Hepatocyte (in vitro differentiated cells): ENCODE data around the gene ECSIT. TPM values are rescaled to one million over a fixed set of nuclear protein-coding genes. Genes with fewer than 3 reads are reported as not detected.
"Not testable (repeated sequence)": the region's sequence is repeated elsewhere in the genome, so short reads cannot be mapped to it uniquely, and the experiment has no call there.

ENCODE experiments used
- DNase-seq: peaks from one replicate; pipeline ENCODE4 v3.0.0-alpha.2; 2016; ENCODE audit warnings: low spot score
- H2AFZ ChIP-seq: fragments of 200-600 bp; sonication (generic); 2 replicates; pipeline ENCODE4 v1.6.0; 2016; ENCODE audit warnings: antibody characterized with exemption, mild to moderate bottlenecking
- H3K27ac ChIP-seq: fragments of 200-600 bp; sonication (generic); 2 replicates; pipeline ENCODE4 v1.5.1; 2016; ENCODE audit warnings: mild to moderate bottlenecking
- H3K27me3 ChIP-seq: fragments of 200-600 bp; sonication (generic); 2 replicates; pipeline ENCODE4 v1.6.1; 2016
- H3K36me3 ChIP-seq: fragments of 200-600 bp; sonication (generic); replicated peaks from 2 replicates; pipeline ENCODE4 v1.5.1; 2016; ENCODE audit warnings: low read depth; ENCODE audit not compliant: insufficient read depth
- H3K4me1 ChIP-seq: fragments of 200-600 bp; sonication (generic); 2 replicates; pipeline ENCODE4 v1.5.1; 2016; ENCODE audit warnings: mild to moderate bottlenecking, moderate library complexity; ENCODE audit not compliant: insufficient read depth
- H3K4me2 ChIP-seq: fragments of 200-600 bp; sonication (generic); 2 replicates; pipeline ENCODE4 v1.6.0; 2016
- H3K4me3 ChIP-seq: fragments of 200-600 bp; sonication (generic); 2 replicates; pipeline ENCODE4 v1.5.1; 2016; ENCODE audit warnings: mild to moderate bottlenecking
- H3K79me2 ChIP-seq: fragments of 200-600 bp; sonication (generic); 2 replicates; pipeline ENCODE4 v1.6.0; 2017; ENCODE audit warnings: mild to moderate bottlenecking
- H3K9me2 ChIP-seq: fragments of 200-600 bp; sonication (generic); replicated peaks from 2 replicates; pipeline ENCODE4 v1.6.0; 2017; ENCODE audit warnings: mild to moderate bottlenecking; ENCODE audit not compliant: insufficient read depth
- H3K9me3 ChIP-seq: fragments of 200-600 bp; sonication (generic); 2 replicates; pipeline ENCODE4 v1.5.1; 2016; ENCODE audit warnings: low read depth, mild to moderate bottlenecking
- H4K20me1 ChIP-seq: fragments of 200-600 bp; sonication (generic); 2 replicates; pipeline ENCODE4 v1.6.0; 2016; ENCODE audit warnings: mild to moderate bottlenecking; ENCODE audit not compliant: insufficient read depth, poor library complexity, severe bottlenecking
- EZH2 ChIP-seq: fragments of 200-600 bp; sonication (generic); IDR thresholded peaks from 2 replicates; pipeline ENCODE4 v1.6.1; 2016; ENCODE audit warnings: antibody characterized with exemption, mild to moderate bottlenecking, borderline replicate concordance
- EZH2phosphoT487 ChIP-seq: fragments of 200-600 bp; sonication (generic); IDR thresholded peaks from one replicate; pipeline ENCODE4 v1.6.1; 2018; ENCODE audit warnings: antibody characterized with exemption, mild to moderate bottlenecking, low read depth, moderate library complexity; ENCODE audit not compliant: unreplicated experiment, severe bottlenecking
- WGBS: methylation state at CpG from one replicate; pipeline ENCODE4 v1.1.6; 2016; ENCODE audit warnings: low lambda C conversion rate; ENCODE audit errors: missing lambda C conversion rate; 5-methylcytosine and 5-hydroxymethylcytosine counted together
- polyA plus RNA-seq: library from polyadenylated mRNA; unstranded; fragments of >200 nt; fragmentation: Nextera tagmentation; extraction: Ambion mirVana; gene quantifications from 2 replicates; pipeline ENCODE4 v1.2.1, GENCODE V29; 2016
- total RNA-seq: library from RNA; depleted of rRNA; stranded (reverse); fragments of >200 nt; gene quantifications from 2 replicates; pipeline ENCODE4 v1.2.3, GENCODE V29; 2014
- TF ChIP-seq, protein P1 (sequence below): fragments of 200-600 bp; sonication (generic); IDR thresholded peaks from 2 replicates; pipeline ENCODE4 v1.5.1; 2016; ENCODE audit warnings: antibody characterized with exemption, mild to moderate bottlenecking; ENCODE audit not compliant: poor library complexity

The ECSIT gene
- total and polyA plus RNA-seq, 2 experiments from 2014 or later = 23.2 to 32.5 TPM

DNA sequence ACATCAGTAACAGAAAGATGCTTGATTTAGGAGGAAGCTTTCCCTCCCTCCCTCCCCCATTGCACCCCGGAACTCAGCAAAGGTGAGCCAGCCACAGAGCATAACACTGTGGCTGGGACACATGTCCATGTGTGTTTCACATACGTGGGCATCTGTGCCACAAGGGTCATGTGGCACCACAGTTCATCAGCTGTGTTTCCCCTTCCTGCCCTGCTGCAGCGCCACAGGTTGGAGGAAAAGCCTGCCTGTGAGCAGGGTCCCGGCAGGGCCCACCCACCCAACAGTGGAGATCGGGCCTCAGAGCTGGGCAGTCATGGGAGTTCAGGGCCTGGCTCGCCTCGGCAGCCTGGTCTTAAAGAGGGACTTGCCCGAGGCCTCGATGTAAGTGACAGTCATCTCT is 45.8 kb upstream of the ECSIT start:
- Histone ChIP-seq H3K27me3 (no peaks in the 10 kb centered on the region), H3K36me3 (no peaks in the 10 kb centered on the region), H3K79me2 (no peaks in the 10 kb centered on the region), H3K4me2 (no peak overlapping the region), H3K9me2 (no peaks in the 10 kb centered on the region), H3K4me1 (no peaks in the 10 kb centered on the region), H2AFZ (no peak overlapping the region), H4K20me1 (no peaks in the 10 kb centered on the region), H3K27ac (no peak overlapping the region), H3K9me3 (no peaks in the 10 kb centered on the region), H3K4me3 (no peak overlapping the region)
- DNase-seq = no peak
- WGBS = 94% methylated on average over 9 of the region's 9 CpGs
- TF ChIP-seq EZH2phosphoT487 (no peak), EZH2 (no peak)
- TF ChIP-seq, protein P1, sequence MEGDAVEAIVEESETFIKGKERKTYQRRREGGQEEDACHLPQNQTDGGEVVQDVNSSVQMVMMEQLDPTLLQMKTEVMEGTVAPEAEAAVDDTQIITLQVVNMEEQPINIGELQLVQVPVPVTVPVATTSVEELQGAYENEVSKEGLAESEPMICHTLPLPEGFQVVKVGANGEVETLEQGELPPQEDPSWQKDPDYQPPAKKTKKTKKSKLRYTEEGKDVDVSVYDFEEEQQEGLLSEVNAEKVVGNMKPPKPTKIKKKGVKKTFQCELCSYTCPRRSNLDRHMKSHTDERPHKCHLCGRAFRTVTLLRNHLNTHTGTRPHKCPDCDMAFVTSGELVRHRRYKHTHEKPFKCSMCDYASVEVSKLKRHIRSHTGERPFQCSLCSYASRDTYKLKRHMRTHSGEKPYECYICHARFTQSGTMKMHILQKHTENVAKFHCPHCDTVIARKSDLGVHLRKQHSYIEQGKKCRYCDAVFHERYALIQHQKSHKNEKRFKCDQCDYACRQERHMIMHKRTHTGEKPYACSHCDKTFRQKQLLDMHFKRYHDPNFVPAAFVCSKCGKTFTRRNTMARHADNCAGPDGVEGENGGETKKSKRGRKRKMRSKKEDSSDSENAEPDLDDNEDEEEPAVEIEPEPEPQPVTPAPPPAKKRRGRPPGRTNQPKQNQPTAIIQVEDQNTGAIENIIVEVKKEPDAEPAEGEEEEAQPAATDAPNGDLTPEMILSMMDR = no peak

DNA sequence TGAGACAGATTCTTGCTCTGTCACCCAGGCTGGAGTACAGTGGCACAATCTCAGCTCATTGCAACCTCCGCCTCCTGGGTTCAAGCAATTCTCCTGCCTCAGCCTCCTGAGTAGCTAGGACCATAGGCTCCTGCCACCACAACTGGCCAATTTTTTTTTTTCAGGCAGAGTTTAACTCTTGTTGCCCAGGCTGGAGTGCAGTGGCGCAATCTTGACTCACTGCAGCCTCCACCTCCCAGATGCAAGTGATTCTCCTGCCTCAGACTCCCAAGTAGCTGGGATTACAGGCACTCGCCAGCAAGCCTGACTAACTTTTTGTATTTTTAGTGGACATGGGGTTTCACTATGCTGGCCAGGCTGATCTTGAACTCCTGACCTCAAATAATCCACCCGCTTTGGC is 44.8 kb upstream of the ECSIT start:
- not testable (repeated sequence) for H3K27me3 ChIP-seq, H3K9me2 ChIP-seq, H3K4me3 ChIP-seq, H4K20me1 ChIP-seq, H3K27ac ChIP-seq, H3K79me2 ChIP-seq, H2AFZ ChIP-seq, DNase-seq, H3K9me3 ChIP-seq, H3K4me1 ChIP-seq, H3K4me2 ChIP-seq, H3K36me3 ChIP-seq
- 84% methylated on average over 4 of the region's 4 CpGs for WGBS

DNA sequence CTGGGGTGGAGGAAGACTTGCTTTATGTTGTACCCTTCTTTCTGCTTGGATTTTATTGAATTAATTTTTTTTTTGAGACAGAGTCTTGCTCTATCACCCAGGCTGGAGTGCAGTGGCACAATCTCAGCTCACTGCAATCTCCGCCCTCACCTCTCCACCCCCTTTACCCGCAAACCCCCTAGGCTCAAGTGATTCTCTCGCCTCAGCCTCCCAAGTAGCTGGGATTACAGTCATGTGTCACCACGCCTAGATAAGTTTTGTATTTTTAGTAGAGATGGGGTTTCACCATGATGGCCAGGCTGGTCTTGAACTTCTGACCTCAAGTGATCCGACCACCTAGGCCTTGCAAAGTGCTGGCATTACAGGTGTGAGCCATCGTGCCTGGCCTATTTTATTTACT is 44.4 kb upstream of the ECSIT start:
- H3K36me3 ChIP-seq, H3K4me2 ChIP-seq, DNase-seq, H3K4me1 ChIP-seq, H3K79me2 ChIP-seq, H3K9me2 ChIP-seq, H4K20me1 ChIP-seq, H3K9me3 ChIP-seq, H3K27ac ChIP-seq, H3K27me3 ChIP-seq, H2AFZ ChIP-seq, H3K4me3 ChIP-seq: not testable (repeated sequence)
- WGBS = 91% methylated on average over 6 of the region's 6 CpGs

DNA sequence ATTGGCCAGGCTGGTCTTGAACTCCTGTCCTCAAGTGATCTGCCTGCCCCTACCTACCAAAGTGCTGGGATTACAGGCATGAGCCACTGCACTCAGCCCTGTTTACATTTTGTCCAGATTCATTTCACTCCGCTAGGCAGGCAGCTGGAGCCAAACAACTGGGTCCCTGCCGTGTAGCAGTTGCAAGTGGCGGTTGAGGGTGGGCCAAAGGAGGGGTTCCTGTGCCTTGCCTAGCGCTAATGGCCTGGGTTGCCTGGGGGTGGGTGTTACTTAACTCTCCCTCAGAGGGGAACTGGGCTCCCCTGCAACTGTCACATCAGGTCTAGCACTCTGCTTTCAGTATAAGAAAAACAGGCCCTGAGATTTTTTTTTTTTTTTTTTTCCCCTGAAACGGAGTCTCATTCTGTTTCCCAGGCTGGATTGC is 41.1 kb upstream of the ECSIT start:
- TF ChIP-seq, protein P1 = no peak
- TF ChIP-seq EZH2 (no peak), EZH2phosphoT487 (no peak)
- Histone ChIP-seq H2AFZ (no peak overlapping the region), H3K27me3 (no peaks in the 10 kb centered on the region), H3K27ac (no peak overlapping the region), H3K4me1 (no peaks in the 10 kb centered on the region), H3K4me2 (no peak overlapping the region), H3K79me2 (no peaks in the 10 kb centered on the region), H3K9me2 (no peaks in the 10 kb centered on the region), H3K36me3 (no peaks in the 10 kb centered on the region), H4K20me1 (no peaks in the 10 kb centered on the region), H3K4me3 (no peak overlapping the region), H3K9me3 (no peaks in the 10 kb centered on the region)
- no peak for DNase-seq
- WGBS = 68% methylated on average over 4 of the region's 5 CpGs

DNA sequence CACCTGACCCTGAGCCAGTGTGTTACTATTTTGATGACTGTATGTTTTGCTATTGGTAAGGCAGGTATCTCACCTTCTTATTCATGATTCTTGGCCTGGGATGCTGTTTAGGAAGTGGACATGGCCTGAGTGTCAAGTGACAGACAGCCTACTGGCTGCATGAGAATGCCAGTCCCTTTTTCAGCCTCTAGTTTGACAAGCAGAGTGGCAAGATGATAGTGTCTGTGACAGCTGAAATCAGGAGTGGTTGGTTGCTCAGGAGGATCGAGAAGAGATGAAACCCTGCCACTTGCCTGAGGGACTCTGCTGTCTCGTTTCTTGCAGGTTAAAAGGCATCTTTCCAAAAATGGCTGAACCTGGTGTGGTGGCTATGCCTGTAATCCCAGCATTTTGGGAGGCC is 37.2 kb upstream of the ECSIT start:
- Histone ChIP-seq H3K36me3 (no peaks in the 10 kb centered on the region), H2AFZ (no peak overlapping the region), H3K4me2 (no peak overlapping the region), H3K9me3 (no peaks in the 10 kb centered on the region), H3K27ac (no peak overlapping the region), H3K79me2 (no peaks in the 10 kb centered on the region), H3K27me3 (no peaks in the 10 kb centered on the region), H3K4me3 (no peak overlapping the region), H4K20me1 (no peaks in the 10 kb centered on the region), H3K9me2 (no peaks in the 10 kb centered on the region), H3K4me1 (no peaks in the 10 kb centered on the region)
- DNase-seq = no peak
- no peak for TF ChIP-seq EZH2
- TF ChIP-seq, protein P1 = no peak
- TF ChIP-seq EZH2phosphoT487 = no peak
- 87% methylated on average over 2 of the region's 2 CpGs for WGBS

DNA sequence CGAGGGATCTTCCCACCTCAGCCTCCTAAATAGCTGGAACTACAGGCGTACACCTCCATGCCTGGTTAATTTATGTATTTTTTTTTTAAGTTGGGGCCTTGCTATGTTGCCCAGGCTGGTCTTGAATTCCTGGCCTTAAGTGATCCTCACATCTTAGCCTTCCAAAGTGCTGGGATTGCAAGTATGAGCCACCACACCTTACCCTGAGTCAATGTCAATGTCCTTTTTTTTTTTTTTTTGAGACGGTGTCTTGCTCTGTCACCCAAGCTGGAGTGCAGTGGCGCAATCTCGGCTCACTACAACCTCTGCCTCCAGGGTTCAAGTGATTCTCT is 36.7 kb upstream of the ECSIT start:
- H3K4me3 ChIP-seq, H3K4me2 ChIP-seq, H3K36me3 ChIP-seq, H3K27ac ChIP-seq, DNase-seq, H3K9me2 ChIP-seq, H3K4me1 ChIP-seq, H3K79me2 ChIP-seq, H3K27me3 ChIP-seq, H2AFZ ChIP-seq, H4K20me1 ChIP-seq, H3K9me3 ChIP-seq: not testable (repeated sequence)
- WGBS = 87% methylated on average over 5 of the region's 5 CpGs
